GM12878 (cell line): ENCODE data around the gene SLC25A45. TPM values are rescaled to one million over a fixed set of nuclear protein-coding genes. Genes with fewer than 3 reads are reported as not detected.

Source experiments
- ATAC-seq: fragments of 200-7000 bp; cut with Tn5 transposase; 3 replicates; pipeline ENCODE4 v1.9.1; 2020; ENCODE audit warnings: mild to moderate bottlenecking, moderate library complexity
- BruUV-seq: library from RNA; stranded (reverse); fragments of 400-500 nt; replicated peaks from 2 replicates; lab custom pipeline; 2021; lab: Mats Ljungman, UMichigan
- CTCF ChIA-PET: fragments of 300-600 bp; sonication (Branson Sonifier 250); formaldehyde crosslinking; extraction: SDS; loops from one replicate; lab custom pipeline; 2021; ENCODE audit warnings: inconsistent platforms; lab: Yijun Ruan, JAX
- POLR2A ChIA-PET: fragments of 350-600 bp; formaldehyde crosslinking; extraction: SDS; loops from one replicate; lab custom pipeline; 2021; ENCODE audit warnings: inconsistent platforms; lab: Charles Lee
- RAD21 ChIA-PET: fragments of 300-600 bp; sonication (Branson Sonifier 250); formaldehyde crosslinking; loops from one replicate; lab custom pipeline; 2023; ENCODE audit warnings: antibody characterized with exemption; ENCODE audit not compliant: unreplicated experiment; lab: Charles Lee
- SMC1A ChIA-PET: fragments of 300-600 bp; sonication (Branson Sonifier 250); formaldehyde crosslinking; loops from one replicate; lab custom pipeline; 2023; ENCODE audit not compliant: unreplicated experiment, uncharacterized antibody; lab: Charles Lee
- DNase-seq: peaks from one replicate; pipeline ENCODE4 v3.0.0-alpha.2; 2011; ENCODE audit warnings: low read depth, low spot score
- FAIRE-seq: peaks from 3 replicates; lab custom pipeline; 2011; peaks lifted over from hg19 to GRCh38; lab: Jason Lieb, UNC
- H2AFZ ChIP-seq: 2 replicates; pipeline ENCODE4 v1.6.0; 2011; ENCODE audit warnings: low read depth, low read length, control low read depth; ENCODE audit not compliant: control insufficient read depth
- H3K27ac ChIP-seq: 2 replicates; pipeline ENCODE4 v1.5.1; 2011; ENCODE audit warnings: control low read depth; ENCODE audit not compliant: control insufficient read depth, insufficient read depth
- H3K27me3 ChIP-seq, 2 experiments: replicated peaks in 1 of 2; 2 replicates each; pipeline versions ENCODE4 v1.6.0 to v1.6.1; 2011; ENCODE audit warnings: low read length in 1 of 2; ENCODE audit not compliant: control insufficient read depth in 2 of 2, insufficient read depth in 2 of 2
- H3K36me3 ChIP-seq, 2 experiments: 2 replicates each; pipeline ENCODE4 v1.5.1; 2011; ENCODE audit warnings: low read length in 1 of 2; ENCODE audit not compliant: control insufficient read depth in 2 of 2, insufficient read depth in 2 of 2
- H3K4me1 ChIP-seq: 2 replicates; pipeline ENCODE4 v1.6.1; 2011; ENCODE audit warnings: mild to moderate bottlenecking, low read length, moderate library complexity, mixed read lengths; ENCODE audit not compliant: control insufficient read depth, insufficient read depth
- H3K4me2 ChIP-seq: 2 replicates; pipeline ENCODE4 v1.6.0; 2011; ENCODE audit warnings: control low read depth; ENCODE audit not compliant: control insufficient read depth, insufficient read depth
- H3K4me3 ChIP-seq: fragments of 200-600 bp; sonication (generic); 2 replicates; pipeline ENCODE4 v1.5.1; 2016
- H3K79me2 ChIP-seq: 2 replicates; pipeline ENCODE4 v1.6.0; 2011; ENCODE audit warnings: low read length; ENCODE audit not compliant: control insufficient read depth, insufficient read depth
- H3K9ac ChIP-seq: 2 replicates; pipeline ENCODE4 v1.8.0; 2011; ENCODE audit warnings: low read length, control low read depth, mixed read lengths; ENCODE audit not compliant: control insufficient read depth, insufficient read depth
- H3K9me3 ChIP-seq: replicated peaks from 3 replicates; pipeline ENCODE4 v1.5.1; 2011; ENCODE audit warnings: mild to moderate bottlenecking, low read length; ENCODE audit not compliant: control insufficient read depth, insufficient read depth
- H4K20me1 ChIP-seq: 2 replicates; pipeline ENCODE4 v1.6.0; 2011; ENCODE audit not compliant: control insufficient read depth, insufficient read depth
- BACH1 ChIP-seq: fragments of 450-650 bp; IDR thresholded peaks from 2 replicates; pipeline ENCODE4 v1.6.1; 2017; ENCODE audit warnings: mild to moderate bottlenecking, borderline replicate concordance
- FOXM1 ChIP-seq: IDR thresholded peaks from 2 replicates; pipeline ENCODE4 v1.6.1; 2012; ENCODE audit warnings: low read depth, mild to moderate bottlenecking, inconsistent platforms, low read length, moderate library complexity
- HDAC6 ChIP-seq: fragments of 200-600 bp; sonication (generic); IDR thresholded peaks from one replicate; pipeline ENCODE4 v1.8.0; 2017; ENCODE audit warnings: antibody characterized with exemption; ENCODE audit not compliant: unreplicated experiment
- KAT2A ChIP-seq: conservative IDR thresholded peaks from 2 replicates; pipeline ENCODE4 v1.6.1; 2011; ENCODE audit warnings: low read depth, low read length; ENCODE audit not compliant: control insufficient read depth
- POLR2AphosphoS5 ChIP-seq: IDR thresholded peaks from 2 replicates; pipeline ENCODE4 v1.6.1; 2011; ENCODE audit warnings: mild to moderate bottlenecking, low read length, inconsistent platforms
- TAF1 ChIP-seq: IDR thresholded peaks from 2 replicates; pipeline ENCODE4 v1.6.1; 2011; ENCODE audit warnings: mild to moderate bottlenecking, low read depth, low read length, borderline replicate concordance
- TCF7 ChIP-seq: IDR thresholded peaks from 2 replicates; pipeline ENCODE4 v1.6.1; 2014; ENCODE audit warnings: antibody characterized with exemption, borderline replicate concordance
- ZNF384 ChIP-seq: IDR thresholded peaks from 2 replicates; pipeline ENCODE4 v1.6.1; 2012; ENCODE audit warnings: low read depth, mild to moderate bottlenecking, low read length, improper control_type of control experiment, borderline replicate concordance
- ZNF622 ChIP-seq: fragments of 450-650 bp; IDR thresholded peaks from 2 replicates; pipeline ENCODE4 v1.6.1; 2017; ENCODE audit warnings: mild to moderate bottlenecking, inconsistent platforms
- WGBS: methylation state at CpG from one replicate; pipeline ENCODE4 v1.1.6; 2016; ENCODE audit warnings: low lambda C conversion rate; ENCODE audit not compliant: insufficient replicate concordance, insufficient coverage; ENCODE audit errors: missing lambda C conversion rate; 5-methylcytosine and 5-hydroxymethylcytosine counted together
- in situ Hi-C: fragments of 300-500 bp; cut with MboI; formaldehyde crosslinking; loops from 9 replicates; pipeline ENCODE4 v1.14.3; 2018; ENCODE audit warnings: mixed read lengths
- intact Hi-C: fragments of 100-400 bp; cut with micrococcal nuclease; formaldehyde crosslinking; loops from one replicate; pipeline ENCODE4 v1.14.2; 2022; ENCODE audit not compliant: unreplicated experiment
- polyA plus RNA-seq, 11 experiments: library from polyadenylated mRNA; depleted of rRNA in 4 of 11; unstranded in 6 of 11; stranded (reverse) in 5 of 11; fragments of >200 nt; fragmentation: Nextera tagmentation in 4 of 11; fragmentation: Illumina TruSeq in 1 of 11; extraction: Ambion mirVana in 4 of 11; extraction: Trizol in 1 of 11; gene quantifications; 1 replicate in 1 of 11; 2 replicates in 10 of 11; pipeline versions ENCODE4 v1.2.1 to v1.2.3, GENCODE V29; 2011 to 2016; ENCODE audit warnings: inconsistent platforms in 2 of 11, missing spikeins in 2 of 11, low read depth in 1 of 11
- total RNA-seq, 4 experiments: library from RNA; depleted of rRNA in 3 of 4; stranded (reverse); fragments of >200 nt in 3 of 4; fragmentation: Illumina TruSeq in 1 of 4; extraction: Trizol in 1 of 4; gene quantifications; 2 replicates each; pipeline versions ENCODE4 v1.2.1 to v1.2.3, GENCODE V29; 2013 to 2021
- TF ChIP-seq, protein P1 (sequence below): fragments of 450-650 bp; conservative IDR thresholded peaks from 2 replicates; pipeline ENCODE4 v1.6.1; 2017; ENCODE audit warnings: mild to moderate bottlenecking, moderate library complexity
- TF ChIP-seq, protein P2 (sequence below): IDR thresholded peaks from 2 replicates; pipeline ENCODE4 v1.6.1; 2012; ENCODE audit warnings: low read depth, low read length, improper control_type of control experiment
- TF ChIP-seq, protein P3 (sequence below): fragments of 450-650 bp; formaldehyde crosslinking; IDR thresholded peaks from 2 replicates; pipeline ENCODE4 v1.5.0; 2022; ENCODE audit warnings: mild to moderate bottlenecking, missing genetic modification characterization

The SLC25A45 gene
- total and polyA plus RNA-seq, 10 of the 15 experiments (the other 5 are each of a cell fraction or from before 2014, with no cell fraction given), result 4.1 to 35.2 (median 20.3) TPM

DNA sequence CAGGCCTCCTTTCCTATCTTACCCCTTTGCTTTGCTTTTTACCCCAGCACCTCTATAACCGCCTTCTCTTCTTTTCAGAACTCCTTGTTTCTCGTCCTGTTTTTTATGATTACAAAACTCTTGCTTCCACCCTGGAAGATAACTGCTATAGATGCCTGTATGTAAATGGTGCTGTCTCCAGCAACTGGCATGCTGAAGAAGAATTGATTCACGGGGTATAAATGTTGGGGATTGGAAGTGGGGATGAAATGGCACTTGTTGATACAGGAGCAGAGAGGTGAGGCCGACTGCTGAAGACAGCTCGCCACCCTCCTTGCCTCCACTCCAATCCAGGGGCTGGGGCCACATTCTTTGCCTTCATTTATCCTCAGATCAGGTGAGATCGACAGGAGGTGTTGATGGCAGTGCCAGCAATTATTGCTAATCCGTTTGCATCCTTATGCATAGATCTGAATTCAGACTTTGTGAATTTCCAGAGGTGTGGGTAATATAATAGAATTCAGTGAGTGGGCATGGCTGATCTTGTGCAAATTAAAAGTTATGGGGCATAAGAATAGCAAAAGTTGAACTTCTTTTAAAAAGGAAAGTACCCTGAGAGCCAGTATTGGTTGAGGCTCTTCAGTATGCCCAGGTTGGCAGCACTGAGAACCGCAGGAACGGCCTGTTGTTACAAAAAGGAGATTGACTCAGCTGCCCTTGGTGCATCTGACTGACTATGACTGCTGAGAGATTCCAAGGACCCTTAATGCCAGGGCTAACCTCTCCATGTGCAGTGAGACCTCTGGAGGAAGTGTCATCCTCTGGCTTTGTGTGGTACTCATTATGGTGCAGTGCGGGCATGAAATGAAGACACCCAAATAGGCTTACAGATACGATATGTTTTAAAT lies 45.5 kb upstream of the SLC25A45 start (continued):
- TF ChIP-seq, protein P1, sequence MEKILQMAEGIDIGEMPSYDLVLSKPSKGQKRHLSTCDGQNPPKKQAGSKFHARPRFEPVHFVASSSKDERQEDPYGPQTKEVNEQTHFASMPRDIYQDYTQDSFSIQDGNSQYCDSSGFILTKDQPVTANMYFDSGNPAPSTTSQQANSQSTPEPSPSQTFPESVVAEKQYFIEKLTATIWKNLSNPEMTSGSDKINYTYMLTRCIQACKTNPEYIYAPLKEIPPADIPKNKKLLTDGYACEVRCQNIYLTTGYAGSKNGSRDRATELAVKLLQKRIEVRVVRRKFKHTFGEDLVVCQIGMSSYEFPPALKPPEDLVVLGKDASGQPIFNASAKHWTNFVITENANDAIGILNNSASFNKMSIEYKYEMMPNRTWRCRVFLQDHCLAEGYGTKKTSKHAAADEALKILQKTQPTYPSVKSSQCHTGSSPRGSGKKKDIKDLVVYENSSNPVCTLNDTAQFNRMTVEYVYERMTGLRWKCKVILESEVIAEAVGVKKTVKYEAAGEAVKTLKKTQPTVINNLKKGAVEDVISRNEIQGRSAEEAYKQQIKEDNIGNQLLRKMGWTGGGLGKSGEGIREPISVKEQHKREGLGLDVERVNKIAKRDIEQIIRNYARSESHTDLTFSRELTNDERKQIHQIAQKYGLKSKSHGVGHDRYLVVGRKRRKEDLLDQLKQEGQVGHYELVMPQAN, result no peak
- TF ChIP-seq, protein P2, sequence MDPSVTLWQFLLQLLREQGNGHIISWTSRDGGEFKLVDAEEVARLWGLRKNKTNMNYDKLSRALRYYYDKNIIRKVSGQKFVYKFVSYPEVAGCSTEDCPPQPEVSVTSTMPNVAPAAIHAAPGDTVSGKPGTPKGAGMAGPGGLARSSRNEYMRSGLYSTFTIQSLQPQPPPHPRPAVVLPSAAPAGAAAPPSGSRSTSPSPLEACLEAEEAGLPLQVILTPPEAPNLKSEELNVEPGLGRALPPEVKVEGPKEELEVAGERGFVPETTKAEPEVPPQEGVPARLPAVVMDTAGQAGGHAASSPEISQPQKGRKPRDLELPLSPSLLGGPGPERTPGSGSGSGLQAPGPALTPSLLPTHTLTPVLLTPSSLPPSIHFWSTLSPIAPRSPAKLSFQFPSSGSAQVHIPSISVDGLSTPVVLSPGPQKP, result no peak; the same call in 1 of the 2 replicates
- TF ChIP-seq ZNF384, result no peak
- TF ChIP-seq, all 136 proteins: peak for 25

DNA sequence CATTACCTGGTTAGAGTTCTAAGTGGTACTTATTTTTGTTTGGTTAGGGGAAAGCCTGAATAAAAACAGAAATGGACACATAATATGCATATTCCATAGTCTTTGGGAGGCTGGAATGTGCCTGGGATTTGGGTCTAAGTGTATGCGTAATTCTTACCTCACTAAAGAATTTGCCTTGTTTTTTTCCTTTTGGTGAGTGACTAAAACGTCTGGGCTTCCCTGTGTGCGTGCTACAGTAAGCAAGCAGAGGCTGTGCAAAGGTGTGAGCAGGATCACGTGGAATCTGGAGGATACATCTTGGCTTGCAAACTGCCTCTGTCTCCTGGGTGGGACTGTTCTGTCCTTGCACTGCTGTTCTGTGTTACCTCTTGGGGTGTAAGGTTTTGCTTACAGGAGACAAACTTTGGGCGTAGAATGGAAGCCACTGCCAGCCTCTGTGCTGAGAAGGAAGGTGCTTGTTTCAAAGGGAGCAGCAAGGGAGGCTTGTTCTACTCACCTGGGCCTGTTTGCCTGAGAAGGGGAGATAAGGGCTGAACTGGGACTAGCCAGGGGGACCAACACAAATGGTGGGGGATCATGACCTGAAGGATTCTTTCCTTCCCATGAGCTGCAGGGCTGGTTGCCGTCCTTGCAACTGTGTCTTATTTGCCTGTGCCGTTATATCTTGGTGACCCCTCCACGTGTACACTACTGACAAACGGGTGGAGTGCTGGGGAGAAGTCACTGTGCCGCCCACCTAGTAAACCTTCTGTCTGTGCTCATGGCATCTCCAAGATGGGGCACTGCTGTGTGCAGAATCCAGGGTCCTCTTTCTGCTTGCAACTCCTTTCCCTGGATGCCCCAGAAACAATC lies 44.6 kb upstream of the SLC25A45 start:
- no TSS peak for BruUV-seq
- H3K27ac ChIP-seq, result peak overlapping the region; percentile 100
- no peak overlapping the region for H2AFZ ChIP-seq
- H4K20me1 ChIP-seq, result peaks cover 18% of the 10 kb centered on the region
- H3K79me2 ChIP-seq, result peaks cover 100% of the 10 kb centered on the region
- H3K4me1 ChIP-seq, result peaks cover 27% of the 10 kb centered on the region
- intact Hi-C loops (loop anchor here (2.0 kb wide), 1 partner anchor 14 kb away; no protein-coding TSS in a partner anchor), in situ Hi-C loops (loop anchor here (10.0 kb wide), 1 partner anchor 562 kb away; no protein-coding TSS in a partner anchor)
- 4% methylated on average over 10 of the region's 10 CpGs for WGBS
- no peaks in the 10 kb centered on the region; a peak in 2 of 4 replicates for H3K36me3 ChIP-seq
- peak overlapping the region; percentile 95 for H3K4me3 ChIP-seq
- FAIRE-seq, result no peak
- SMC1A ChIA-PET, result interaction anchor here (0.8 to 12.7 kb wide), 4 partner anchors 10 to 78 kb away, joined by 3 to 232 read pairs (median 4); no protein-coding TSS in a partner anchor
- DNase-seq, result no peak
- H3K9me3 ChIP-seq, result no peaks in the 10 kb centered on the region
- H3K9ac ChIP-seq, result peak overlapping the region; percentile 58
- H3K4me2 ChIP-seq, result peak overlapping the region; percentile 100
- RAD21 ChIA-PET, result interaction anchor here (1.5 to 15.3 kb wide), 2 partner anchors 9 to 70 kb away, joined by 3 to 282 read pairs; partner anchors contain the start of gene MALAT1
- peak; percentile 6 for ATAC-seq
- CTCF ChIA-PET, result no interaction called here
- H3K27me3 ChIP-seq, result no peaks in the 10 kb centered on the region
- POLR2A ChIA-PET, result interaction anchor here (1.8 to 13.6 kb wide), 3 partner anchors 10 to 73 kb away, joined by 6 to 323 read pairs (median 9); partner anchors contain the start of gene MALAT1
- TF ChIP-seq HDAC6, result peak; percentile 72
- TF ChIP-seq TCF7, result 0 out of 2 replicates have a peak, but pooled peaks have one; percentile 10
- TF ChIP-seq BACH1, result peak; percentile 60
- TF ChIP-seq, protein P3, sequence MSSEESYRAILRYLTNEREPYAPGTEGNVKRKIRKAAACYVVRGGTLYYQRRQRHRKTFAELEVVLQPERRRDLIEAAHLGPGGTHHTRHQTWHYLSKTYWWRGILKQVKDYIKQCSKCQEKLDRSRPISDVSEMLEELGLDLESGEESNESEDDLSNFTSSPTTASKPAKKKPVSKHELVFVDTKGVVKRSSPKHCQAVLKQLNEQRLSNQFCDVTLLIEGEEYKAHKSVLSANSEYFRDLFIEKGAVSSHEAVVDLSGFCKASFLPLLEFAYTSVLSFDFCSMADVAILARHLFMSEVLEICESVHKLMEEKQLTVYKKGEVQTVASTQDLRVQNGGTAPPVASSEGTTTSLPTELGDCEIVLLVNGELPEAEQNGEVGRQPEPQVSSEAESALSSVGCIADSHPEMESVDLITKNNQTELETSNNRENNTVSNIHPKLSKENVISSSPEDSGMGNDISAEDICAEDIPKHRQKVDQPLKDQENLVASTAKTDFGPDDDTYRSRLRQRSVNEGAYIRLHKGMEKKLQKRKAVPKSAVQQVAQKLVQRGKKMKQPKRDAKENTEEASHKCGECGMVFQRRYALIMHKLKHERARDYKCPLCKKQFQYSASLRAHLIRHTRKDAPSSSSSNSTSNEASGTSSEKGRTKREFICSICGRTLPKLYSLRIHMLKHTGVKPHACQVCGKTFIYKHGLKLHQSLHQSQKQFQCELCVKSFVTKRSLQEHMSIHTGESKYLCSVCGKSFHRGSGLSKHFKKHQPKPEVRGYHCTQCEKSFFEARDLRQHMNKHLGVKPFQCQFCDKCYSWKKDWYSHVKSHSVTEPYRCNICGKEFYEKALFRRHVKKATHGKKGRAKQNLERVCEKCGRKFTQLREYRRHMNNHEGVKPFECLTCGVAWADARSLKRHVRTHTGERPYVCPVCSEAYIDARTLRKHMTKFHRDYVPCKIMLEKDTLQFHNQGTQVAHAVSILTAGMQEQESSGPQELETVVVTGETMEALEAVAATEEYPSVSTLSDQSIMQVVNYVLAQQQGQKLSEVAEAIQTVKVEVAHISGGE, result no peak; the same call in none of the 2 replicates
- TF ChIP-seq KAT2A, result no peak
- peak; percentile 97 for TF ChIP-seq POLR2AphosphoS5
- TF ChIP-seq FOXM1, result no peak
- TF ChIP-seq TAF1, result peak; percentile 8; the same call in 1 of the 2 replicates
- no peak for TF ChIP-seq ZNF622
